Amygdala (tissue), 56 donors: ENCODE data around the gene PDLIM4.
A peak's percentile ranks its signal among the peaks of the same experiment; 100 is the strongest.

Source experiments
- DNase-seq, 56 donors: peaks; one replicate each; lab custom pipeline; 2025; lab: John Stamatoyannopoulos, UW

The PDLIM4 gene

DNA sequence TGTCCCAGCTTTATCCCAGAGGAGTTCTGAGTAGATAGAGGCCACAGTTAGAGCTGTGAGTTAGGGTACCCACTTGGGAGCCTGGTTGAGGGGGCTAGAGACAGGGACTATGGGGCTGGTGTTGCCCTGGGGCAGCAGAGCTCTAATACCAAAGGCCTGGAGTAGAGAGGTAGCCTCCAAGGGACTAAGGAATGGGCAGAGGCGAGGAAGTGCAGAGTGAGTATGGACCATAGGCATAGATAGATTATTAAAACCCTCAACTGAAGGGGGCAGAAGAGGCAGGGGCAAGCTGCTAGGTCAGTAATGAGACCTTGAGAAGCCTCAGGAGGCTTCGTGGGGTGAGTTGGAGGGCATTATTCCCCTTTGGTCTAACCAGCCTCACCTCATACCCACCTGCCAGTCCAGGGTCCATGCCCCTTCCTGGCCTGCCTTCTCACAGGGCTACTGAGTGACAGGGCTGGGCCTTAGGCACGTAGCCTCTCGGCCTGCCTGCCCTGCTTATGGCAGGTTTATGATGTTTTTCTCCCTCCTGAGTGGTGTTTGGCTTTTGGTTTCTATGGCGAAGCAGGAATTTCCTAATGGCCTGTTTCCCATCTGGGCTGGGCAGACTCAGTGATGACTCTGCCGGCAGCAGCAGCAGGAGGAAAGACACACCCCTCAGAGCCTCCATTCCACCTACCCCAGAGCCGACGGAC lies 8.0 kb downstream of the PDLIM4 start:
- no peak for DNase-seq

DNA sequence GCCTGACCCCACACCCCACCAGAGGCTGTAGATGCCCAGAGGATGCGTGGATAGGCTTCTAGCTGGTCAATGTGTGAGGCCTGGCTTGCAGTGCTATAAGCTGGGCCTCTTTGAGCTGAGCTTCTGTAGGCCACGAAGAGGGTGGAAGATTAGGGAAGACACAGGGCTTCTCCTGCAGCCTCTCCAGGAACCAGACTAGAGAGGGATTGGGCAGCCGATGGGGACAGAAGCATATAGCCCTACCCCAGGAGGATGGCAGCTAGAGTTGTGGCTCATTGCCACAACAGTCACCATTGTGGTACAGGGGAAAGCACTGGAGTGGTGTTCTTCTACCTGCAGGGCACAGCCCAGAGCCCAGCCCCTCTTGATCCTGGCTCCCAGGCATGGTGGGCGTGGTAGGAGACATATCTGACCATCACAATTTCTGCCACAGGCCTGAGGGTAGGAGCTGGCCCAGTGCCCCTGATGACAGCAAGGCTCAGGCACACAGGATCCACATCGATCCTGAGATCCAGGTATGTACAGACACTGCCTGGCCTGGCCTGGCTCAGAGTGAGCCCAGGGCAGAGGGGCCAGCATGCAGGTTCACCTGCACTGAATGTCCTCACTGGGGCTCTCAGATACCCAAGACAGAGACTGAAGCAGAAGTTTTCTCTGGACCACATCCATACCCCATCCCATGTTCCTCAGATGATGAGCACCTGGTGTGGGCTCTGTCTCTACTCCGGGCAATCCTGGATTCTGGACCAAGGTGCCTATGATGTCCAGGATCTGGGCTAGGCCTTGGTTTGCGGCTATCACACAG lies 8.7 kb downstream of the PDLIM4 start:
- DNase-seq = no peak

DNA sequence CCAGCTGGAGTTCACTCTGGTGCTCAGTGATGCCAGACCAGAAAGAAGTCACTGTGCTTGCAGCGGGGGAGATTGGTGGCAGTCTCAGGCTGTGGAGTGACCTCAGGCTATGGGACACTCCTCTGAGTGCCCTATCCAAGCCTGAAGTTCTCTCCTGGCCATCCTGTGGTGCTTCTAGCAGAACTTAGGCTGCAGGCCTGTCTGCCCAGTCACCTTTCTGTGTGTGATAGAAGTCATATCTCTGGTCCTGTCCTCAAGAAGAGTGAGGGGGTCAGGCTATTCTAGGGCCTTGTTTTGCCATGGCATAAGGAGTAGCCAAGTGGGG lies 9.3 kb downstream of the PDLIM4 start:
- DNase-seq = no peak

DNA sequence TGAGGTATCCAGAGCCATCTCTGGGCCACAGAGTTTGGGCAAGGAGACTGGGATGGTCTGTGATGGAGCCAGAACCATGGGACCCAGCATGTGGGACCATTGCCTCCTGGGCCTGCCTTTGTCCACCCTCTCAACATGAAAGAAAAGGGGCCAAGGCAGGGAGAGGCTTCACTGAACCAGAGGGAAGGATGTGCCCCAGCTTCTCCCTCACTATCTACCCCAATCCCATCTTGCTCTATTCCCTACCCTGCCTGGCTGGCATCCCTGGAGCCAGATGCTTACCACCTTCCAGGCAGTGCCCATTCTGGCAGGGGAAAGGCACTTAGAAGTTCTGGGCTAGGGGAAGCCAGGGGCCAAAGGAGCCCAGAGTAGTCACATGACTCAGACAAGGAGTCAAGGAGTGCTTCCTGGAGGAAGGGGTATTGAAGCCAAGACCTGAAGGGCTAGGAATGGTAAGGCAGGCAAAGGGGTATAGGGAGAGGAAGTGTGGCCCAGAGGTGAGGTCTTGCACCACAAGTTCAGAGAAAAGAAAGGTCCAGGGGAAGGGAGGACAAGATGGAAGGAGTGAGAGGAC lies 9.8 kb downstream of the PDLIM4 start:
- DNase-seq = no peak

DNA sequence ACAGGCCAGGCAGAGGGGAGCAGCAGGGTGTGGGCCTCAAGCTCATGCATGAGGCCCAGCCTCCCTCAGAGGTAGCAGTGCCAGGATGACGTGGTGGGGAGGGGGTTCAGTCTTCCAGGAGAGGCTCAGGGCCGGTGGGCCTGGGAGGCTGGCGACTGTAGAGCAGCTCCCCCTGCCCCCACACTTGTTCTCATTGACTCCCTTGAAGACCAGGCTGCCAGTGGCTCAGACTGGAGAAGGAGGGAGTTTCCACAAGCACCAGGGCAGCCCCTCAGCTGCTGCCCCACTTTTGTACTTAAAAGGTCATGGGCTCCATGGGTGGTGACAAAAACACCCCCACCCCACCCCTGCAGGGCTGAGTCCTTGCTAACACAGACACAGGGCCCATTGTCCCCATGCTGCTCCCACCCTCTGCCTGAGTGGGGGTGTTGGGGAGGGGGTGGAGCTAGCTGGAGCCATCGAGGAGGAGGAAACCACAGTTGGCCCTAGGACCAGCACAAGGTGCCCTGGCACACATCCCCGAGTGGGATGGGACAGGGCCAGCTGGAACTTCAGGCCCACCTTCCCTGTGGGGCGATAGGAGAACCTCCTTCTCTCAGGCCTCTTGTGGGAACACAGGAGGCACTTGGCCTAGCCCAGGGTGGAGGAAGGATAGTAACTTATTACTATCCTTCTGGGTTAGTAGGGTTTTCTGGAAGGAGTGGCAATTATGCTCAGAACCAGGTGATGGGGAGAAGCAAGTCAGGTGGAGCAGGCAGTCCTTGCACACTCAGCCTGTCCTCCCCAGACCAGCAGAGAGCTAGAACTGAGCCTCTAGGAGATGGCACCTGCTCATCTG lies 10.7 kb downstream of the PDLIM4 start:
- peak in 25 of 56 donors; percentile 11 to 76 (median 40) for DNase-seq

DNA sequence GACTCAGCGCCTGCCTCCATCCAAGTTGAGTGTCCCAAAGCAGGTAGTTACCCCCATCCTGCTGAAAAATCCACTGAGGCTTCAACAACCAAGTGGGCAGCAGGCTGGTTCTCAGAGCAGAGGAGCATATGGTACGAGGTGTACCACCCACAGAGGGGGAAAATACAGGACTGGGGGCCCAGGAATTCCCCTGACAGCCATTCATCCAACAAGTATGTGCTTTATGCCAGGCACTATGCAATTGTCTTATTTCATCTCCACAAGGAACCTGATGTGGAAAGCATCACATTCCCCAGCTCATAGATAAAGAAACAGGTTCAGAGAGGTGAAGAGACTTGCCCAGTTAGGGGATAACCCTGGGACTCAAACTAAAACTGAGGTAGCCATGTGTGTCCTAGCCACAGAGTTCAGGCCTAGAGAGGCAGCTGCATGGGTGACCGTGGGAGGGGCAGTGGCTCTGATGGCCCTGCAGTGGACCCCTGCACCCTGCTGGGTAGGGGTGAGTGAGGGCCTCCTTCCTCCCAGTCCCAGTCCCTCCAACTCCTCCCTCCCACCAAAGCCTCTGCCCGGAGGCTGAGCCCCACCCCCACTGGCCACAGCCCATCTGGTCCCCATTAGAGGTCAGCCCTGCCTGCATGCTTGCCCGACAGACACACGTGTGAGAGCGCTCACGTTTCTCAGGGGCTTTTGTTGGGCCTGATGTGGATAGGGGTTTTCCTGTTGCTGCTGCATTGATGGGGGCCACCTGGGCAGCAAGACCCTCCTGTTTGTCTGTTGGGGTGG lies 11.5 kb downstream of the PDLIM4 start:
- DNase-seq = no peak

DNA sequence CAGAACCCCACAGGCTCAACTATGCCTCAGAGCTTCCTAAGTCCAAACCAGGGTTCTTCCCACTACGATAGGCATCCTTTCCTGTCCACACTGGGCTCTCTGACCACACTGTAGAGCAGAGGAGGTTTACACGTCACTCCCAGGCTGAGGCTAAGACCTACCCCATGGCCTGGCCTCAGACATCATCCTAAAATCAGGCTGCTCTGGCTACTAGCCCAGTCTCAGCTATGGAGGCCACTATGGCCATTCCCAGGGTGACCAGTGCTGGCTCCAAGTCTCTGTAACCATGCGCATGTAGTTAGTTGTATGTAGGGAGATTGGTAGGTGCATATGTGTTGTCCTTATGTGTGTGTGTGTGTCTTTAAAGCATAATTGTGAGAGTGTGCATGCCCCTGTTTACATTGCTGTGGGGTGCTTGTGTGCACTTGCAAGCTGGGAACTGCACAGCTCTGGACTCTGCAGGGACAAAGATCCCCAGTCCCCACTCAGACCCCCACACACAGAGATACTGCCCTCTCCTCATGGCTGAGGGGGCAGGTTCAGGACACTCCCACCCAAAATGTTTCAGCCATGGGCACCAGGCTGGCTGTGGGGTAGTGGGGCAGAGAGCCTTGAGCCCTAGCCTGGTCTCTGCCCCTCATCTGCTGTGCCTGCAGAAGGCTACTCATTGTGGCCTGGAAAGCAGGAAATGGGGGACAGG lies 12.3 kb downstream of the PDLIM4 start:
- DNase-seq = no peak

DNA sequence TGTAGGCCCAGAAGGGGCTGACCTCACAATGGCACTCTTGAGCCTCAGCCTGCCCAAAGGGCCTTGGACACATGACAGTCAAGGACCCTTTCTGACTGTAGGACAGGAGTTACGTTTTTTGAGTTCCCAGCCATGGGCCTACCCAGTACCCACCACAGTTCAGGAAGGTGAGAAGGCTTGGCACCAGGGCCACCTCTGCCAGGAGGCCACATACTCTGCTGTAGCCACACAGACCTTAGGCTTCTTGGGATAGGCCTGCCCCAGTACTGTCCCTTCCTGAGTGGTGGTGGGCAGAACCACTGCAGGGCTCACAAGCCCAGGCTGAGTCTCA lies 12.8 kb downstream of the PDLIM4 start:
- DNase-seq = no peak

DNA sequence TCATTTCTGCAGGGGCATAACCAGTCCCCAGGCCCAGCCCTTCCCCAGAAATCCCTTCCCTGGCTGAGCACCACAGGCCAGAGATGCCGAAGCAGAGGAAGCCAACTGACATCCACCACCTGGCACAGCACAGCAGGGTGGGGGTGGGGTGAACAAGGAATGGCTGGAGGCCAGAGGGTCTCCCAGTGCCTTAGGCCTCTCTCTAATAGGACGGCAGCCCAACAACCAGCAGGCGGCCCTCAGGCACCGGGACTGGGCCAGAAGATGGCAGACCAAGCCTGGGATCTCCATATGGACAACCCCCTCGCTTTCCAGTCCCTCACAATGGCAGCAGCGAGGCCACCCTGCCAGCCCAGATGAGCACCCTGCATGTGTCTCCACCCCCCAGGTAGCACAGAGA lies 13.2 kb downstream of the PDLIM4 start:
- no peak for DNase-seq

DNA sequence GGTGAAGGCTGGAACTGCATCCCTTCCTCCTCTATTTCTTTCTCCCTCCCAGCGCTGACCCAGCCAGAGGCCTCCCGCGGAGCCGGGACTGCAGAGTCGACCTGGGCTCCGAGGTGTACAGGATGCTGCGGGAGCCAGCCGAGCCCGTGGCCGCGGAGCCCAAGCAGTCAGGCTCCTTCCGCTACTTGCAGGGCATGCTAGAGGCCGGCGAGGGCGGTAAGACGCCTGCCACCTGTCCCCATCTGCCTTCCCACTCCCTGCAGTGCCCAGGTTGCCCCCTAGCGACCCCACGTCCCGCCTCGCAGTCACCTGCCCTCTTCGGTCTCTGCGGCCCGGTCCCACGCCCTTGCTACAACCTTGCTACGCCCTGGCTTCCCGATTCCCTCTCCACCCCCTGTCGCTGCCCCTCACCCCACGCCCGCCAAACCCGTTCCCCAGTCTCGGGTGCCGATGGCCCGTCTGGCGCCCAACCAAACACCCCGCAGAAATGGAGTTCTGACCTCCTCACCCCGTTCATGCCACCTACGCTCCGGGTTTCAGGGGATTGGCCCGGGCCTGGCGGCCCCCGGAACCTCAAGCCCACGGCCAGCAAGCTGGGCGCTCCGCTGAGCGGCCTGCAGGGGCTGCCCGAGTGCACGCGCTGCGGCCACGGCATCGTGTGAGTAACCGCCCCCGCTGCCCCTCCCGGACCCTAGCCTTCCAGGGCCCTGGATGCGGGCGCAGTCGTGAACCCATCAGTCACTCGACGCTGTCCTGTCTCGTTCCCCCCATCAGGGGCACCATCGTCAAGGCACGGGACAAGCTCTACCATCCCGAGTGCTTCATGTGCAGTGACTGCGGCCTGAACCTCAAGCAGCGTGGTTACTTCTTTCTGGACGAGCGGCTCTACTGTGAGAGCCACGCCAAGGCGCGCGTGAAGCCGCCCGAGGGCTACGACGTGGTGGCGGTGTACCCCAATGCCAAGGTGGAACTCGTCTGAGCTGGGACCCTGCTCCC lies 14.1 kb downstream of the PDLIM4 start:
- no peak for DNase-seq

DNA sequence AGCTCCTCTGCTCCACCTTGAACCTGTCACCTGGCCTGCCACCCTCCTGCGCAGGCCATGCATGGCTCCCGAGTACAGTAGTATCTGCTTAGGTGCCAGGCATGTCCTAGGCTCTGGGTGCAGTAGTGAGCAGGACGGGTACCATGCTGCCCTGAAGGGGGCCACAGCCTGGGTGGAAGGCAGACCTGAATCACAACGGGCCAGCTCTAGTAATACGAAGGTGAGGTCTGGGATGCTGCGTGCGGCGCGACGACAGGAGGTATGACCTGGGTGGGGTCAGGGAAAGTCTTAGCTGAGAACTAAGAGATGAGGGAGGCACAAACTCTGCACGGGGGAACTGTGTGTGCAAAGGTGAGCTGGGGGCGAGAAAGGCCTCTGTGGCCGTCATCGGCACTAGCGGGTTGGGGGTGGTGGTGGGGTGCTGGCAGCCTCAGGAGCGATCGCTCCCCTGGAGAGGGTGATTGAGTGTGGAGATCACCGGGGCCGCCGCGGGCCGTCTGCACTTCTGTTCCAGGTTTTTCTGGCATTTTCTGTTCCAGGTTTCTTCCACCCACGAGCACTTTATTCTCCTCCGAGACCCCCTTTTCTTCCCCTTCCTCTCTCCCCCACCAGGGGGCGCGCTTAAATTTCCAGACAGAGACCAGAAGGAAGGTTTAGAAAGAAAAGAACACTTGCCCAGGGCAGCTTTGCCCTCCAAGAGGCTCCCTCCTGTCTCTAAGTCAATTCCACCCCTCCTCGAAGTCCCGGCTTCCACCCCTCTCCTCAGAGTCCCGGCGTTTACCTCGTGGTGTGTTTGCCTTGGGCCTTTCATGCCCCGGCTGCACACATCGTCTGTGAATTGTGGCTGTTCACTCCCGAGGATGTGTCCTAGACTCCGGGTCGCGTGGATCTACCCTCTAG lies 15.1 kb downstream of the PDLIM4 start:
- DNase-seq = peak in 12 of 56 donors; percentile 19 to 56 (median 32)

DNA sequence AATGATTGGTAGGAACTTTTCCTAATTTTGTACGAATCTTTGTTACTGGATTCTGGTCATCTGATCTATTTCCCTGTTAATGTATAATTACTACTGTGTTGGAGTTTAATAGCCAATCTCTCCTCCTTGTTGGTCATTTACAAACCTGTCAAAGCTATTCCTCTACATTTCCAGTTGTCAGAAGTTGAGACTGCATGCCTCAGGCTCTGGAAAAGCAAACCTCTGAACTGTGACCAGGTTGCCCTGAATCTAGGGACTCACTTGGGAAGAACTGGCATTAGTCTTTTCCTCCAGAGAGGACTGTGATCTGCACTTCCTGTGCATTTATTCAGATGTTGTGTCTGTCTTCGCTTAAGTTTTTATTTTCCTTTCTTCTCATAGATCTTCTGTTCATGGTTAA lies 16.1 kb downstream of the PDLIM4 start:
- DNase-seq = no peak

DNA sequence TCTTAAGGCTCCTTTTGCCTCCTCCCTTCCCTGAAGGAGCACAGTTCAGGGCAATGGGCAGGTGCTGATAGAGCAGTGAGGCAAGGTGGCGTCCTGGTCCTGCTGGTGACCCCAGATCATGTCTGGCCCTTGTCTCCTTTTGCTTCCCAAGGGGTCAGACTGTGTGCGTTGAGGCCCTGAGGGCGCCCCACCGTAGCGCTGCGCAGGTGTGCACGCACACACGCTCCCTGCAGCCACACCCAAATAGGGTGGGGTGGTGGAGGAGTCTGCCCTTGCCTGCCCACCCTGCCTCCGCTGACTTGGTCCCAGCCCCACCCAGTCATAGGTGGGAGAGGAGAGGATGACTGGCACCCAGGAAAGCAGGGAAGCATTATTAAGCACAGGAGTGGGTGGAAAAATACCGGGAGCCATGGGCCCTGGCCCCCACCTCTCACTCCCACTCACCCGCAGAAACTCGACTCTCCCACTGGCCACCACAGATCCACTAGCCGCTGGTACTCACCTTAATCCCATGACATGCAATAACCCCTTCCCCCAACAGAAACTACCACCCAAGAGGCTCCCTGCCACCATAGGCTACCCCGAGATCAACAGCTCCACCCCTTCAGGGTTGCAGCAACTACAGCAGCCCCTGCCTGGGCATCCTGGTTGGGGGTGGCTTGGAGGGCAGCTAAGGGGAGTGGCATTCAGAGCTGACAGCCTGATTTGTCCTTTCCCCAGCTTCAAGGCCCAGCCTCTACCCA lies 16.7 kb downstream of the PDLIM4 start:
- DNase-seq = no peak

DNA sequence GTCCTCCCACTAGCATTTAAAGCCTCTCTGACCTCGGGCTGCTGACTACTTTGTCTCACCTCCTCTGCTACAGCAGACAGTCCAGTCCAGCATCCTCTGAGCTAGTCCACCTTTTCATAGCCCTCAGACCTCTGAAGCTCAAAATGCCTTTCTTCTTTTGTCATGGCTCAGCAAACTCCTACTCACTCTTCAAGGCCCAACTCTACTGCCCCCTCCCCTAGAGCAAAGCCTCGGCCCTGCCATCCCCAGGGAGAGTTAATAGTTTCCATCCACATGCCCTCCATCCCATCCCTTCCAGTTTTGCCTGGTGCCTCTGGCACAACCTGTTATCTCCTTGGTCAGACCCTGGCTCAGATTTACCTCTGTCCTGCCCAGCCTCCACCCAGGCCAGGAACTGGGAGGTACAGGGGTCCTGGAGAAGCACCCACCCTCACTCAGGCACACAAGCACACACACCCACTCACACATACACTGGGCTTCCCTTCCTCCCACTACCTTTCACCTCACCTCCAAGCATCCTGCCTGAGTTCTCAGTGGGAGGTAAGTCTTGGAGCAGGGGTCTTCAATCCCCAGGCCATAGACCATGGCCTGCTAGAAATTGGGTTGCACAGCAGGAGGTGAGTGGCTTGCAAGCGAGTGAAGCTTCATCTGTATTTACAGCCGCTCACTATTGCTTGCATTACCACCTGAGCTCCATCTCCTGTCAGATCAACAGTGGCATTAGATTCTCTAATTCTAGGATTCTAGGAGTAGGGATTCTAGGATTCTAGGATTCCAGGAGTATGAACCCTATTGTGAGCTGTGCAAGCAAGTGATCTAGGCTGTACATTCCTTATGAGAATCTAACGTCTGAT lies 18.1 kb downstream of the PDLIM4 start:
- DNase-seq = no peak

DNA sequence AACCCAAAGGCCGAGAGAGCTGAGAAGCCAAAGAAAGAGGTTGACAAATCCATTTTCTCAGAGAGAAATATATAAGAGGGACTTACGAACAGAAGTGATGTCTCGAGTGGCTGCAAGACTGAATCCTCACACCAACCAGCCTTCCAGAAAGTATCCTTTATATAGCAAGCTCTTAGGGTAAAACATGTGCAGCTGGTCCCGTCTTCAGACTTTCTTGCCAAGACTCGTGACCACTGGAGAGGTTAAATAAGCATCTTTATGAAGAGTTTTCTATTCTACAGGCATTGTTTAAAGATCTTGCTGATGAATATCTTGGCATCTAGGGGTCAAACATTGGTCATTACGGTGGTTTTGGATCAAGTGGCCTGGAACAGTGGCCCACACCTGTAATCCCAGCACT lies 19.8 kb downstream of the PDLIM4 start:
- DNase-seq = no peak
